Measurements from ENCODE around the gene C1orf94. TPM values are rescaled to one million over a fixed set of nuclear protein-coding genes. Genes with fewer than 3 reads are reported as not detected.
"Not testable (repeated sequence)": the region's sequence is repeated elsewhere in the genome, so short reads cannot be mapped to it uniquely, and the experiment has no call there.

C1orf94 gene
- total and polyA plus RNA-seq, 2 experiments from 2014 or later: not detected

DNA sequence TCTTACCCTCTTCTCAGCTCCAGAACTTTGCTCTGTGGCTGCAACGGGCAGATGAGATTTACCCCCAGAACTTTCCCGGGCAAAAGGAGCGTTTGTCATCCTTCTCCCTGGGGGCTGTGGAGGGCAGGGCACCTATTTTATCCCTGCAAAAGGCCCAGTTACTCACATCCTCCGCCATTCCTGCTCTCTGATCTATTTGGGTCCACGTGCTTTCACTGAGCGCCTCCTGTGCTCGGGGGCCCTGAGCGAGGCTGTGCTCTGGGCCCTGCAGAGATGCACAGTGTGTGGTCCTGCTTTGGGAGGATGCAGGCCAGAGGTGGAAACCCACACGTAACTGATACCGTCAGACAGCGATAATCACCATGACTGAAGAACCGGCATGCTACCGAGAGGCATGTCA, 9.3 kb upstream of the C1orf94 start:
- H3K79me2 ChIP-seq (ENCODE audit: insufficient read depth): peaks cover 16% of the 10 kb centered on the region
- peaks cover 12% of the 10 kb centered on the region for H3K27me3 ChIP-seq (replicated peaks; ENCODE audit: insufficient read depth)
- H4K20me1 ChIP-seq (ENCODE audit: insufficient read depth): no peaks in the 10 kb centered on the region
- no peak for DNase-seq
- TF ChIP-seq EZH2phosphoT487 (IDR thresholded peaks at IDR 0.05; ENCODE audit: insufficient read depth, low read depth): no peak
- no peak for TF ChIP-seq EZH2 (IDR thresholded peaks at IDR 0.05; ENCODE audit: insufficient read depth, poor library complexity, severe bottlenecking)
- no peaks in the 10 kb centered on the region for H3K9me3 ChIP-seq (ENCODE audit: low read depth)
- no peak overlapping the region for H3K9ac ChIP-seq
- no peak overlapping the region for H3K4me3 ChIP-seq
- peaks cover 12% of the 10 kb centered on the region for H3K4me1 ChIP-seq (ENCODE audit: insufficient read depth)
- H3K27ac ChIP-seq: no peak overlapping the region
- no peak overlapping the region for H3K4me2 ChIP-seq (ENCODE audit: unreplicated experiment)
- no peak overlapping the region for H2AFZ ChIP-seq
- no peaks in the 10 kb centered on the region for H3K36me3 ChIP-seq (ENCODE audit: low read depth)
- H3F3A ChIP-seq (ENCODE audit: insufficient read depth): no peaks in the 10 kb centered on the region
- no peaks in the 10 kb centered on the region for H3K9me2 ChIP-seq (ENCODE audit: insufficient read depth)
- 81 to 82% methylated on average over 12 to 13 of the region's 13 CpGs for WGBS, 2 experiments (ENCODE audit: low coverage in 1 of 2, low lambda C conversion rate in 2 of 2, missing lambda C conversion rate in 2 of 2)
- in situ Hi-C loops (cut with MboI): loop anchor here (10.0 kb wide), 1 partner anchor 433 kb away; no protein-coding TSS in a partner anchor

DNA sequence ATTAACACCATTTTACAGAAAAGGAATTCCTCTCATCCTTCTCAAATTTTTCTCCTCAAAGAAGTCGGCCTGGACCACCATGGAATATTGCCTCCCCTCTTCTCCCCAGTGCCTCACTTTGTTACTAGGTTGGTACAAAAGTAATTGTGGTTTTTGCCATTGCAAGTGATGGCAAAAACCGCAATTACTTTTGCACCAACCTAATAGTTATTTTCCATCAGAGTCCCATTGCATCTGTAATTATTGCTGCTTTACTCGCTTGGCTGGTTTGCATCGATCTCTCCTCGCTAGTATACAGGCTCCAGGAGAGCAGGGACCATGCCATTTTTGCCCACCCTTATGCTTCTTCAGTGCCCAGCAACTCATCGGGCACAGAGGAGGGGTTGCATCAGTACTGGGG, 963 bp upstream of the C1orf94 start:
- Histone ChIP-seq H3K79me2 (ENCODE audit: insufficient read depth) (no peaks in the 10 kb centered on the region), H3K9me3 (ENCODE audit: low read depth) (no peaks in the 10 kb centered on the region), H4K20me1 (ENCODE audit: insufficient read depth) (no peaks in the 10 kb centered on the region), H3K4me2 (ENCODE audit: unreplicated experiment) (no peak overlapping the region), H3K27ac (no peak overlapping the region), H3K9me2 (ENCODE audit: insufficient read depth) (no peaks in the 10 kb centered on the region), H3K4me3 (no peak overlapping the region), H2AFZ (no peak overlapping the region), H3K9ac (no peak overlapping the region), H3K36me3 (ENCODE audit: low read depth) (no peaks in the 10 kb centered on the region), H3K27me3 (replicated peaks; ENCODE audit: insufficient read depth) (peaks cover 77% of the 10 kb centered on the region), H3F3A (ENCODE audit: insufficient read depth) (no peaks in the 10 kb centered on the region), H3K4me1 (ENCODE audit: insufficient read depth) (no peaks in the 10 kb centered on the region)
- TF ChIP-seq EZH2phosphoT487 (IDR thresholded peaks at IDR 0.05; ENCODE audit: insufficient read depth, low read depth) (no peak), EZH2 (IDR thresholded peaks at IDR 0.05; ENCODE audit: insufficient read depth, poor library complexity, severe bottlenecking) (no peak)
- no peak for DNase-seq
- in situ Hi-C loops (cut with MboI): no loop called here
- WGBS, 2 experiments (ENCODE audit: low coverage in 1 of 2, low lambda C conversion rate in 2 of 2, missing lambda C conversion rate in 2 of 2): 88 to 90% methylated on average over 6 of the region's 6 CpGs

DNA sequence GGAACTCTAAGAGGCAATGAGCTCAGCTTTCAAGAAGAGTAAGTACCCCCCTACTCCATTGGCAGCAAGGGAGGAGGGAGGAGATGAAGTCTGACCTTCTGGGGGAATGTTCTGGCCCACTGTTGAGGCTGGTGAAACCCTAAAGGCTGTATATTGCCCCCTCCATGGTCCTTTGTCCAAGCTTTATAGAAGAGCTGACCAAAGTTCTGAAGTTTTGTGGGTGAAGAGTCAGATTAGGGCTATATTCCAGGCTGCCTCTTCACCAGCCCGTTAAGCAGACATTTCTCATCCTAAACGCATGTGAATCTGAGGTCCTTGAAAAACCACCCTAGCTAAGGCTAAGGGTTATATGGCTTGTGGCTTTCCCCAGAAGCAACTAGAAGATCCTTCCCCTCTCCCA, 1.4 kb downstream of the C1orf94 start:
- no peak overlapping the region for H3K4me2 ChIP-seq (ENCODE audit: unreplicated experiment)
- H3K9me3 ChIP-seq (ENCODE audit: low read depth): no peaks in the 10 kb centered on the region
- DNase-seq: peak; percentile 24
- in situ Hi-C loops (cut with MboI): no loop called here
- no peak overlapping the region for H3K27ac ChIP-seq
- H3K4me1 ChIP-seq (ENCODE audit: insufficient read depth): no peaks in the 10 kb centered on the region
- H3K9me2 ChIP-seq (ENCODE audit: insufficient read depth): no peaks in the 10 kb centered on the region
- no peaks in the 10 kb centered on the region for H3K36me3 ChIP-seq (ENCODE audit: low read depth)
- no peak overlapping the region for H3K9ac ChIP-seq
- WGBS, 2 experiments (ENCODE audit: low coverage in 1 of 2, low lambda C conversion rate in 2 of 2, missing lambda C conversion rate in 2 of 2): 26 to 31% methylated on average over 2 of the region's 2 CpGs
- no peak overlapping the region for H3K4me3 ChIP-seq
- no peak overlapping the region for H2AFZ ChIP-seq
- H4K20me1 ChIP-seq (ENCODE audit: insufficient read depth): no peaks in the 10 kb centered on the region
- H3K79me2 ChIP-seq (ENCODE audit: insufficient read depth): no peaks in the 10 kb centered on the region
- H3K27me3 ChIP-seq (replicated peaks; ENCODE audit: insufficient read depth): peaks cover 73% of the 10 kb centered on the region
- TF ChIP-seq EZH2 (IDR thresholded peaks at IDR 0.05; ENCODE audit: insufficient read depth, poor library complexity, severe bottlenecking): no peak
- TF ChIP-seq EZH2phosphoT487 (IDR thresholded peaks at IDR 0.05; ENCODE audit: insufficient read depth, low read depth): no peak
- H3F3A ChIP-seq (ENCODE audit: insufficient read depth): no peaks in the 10 kb centered on the region

DNA sequence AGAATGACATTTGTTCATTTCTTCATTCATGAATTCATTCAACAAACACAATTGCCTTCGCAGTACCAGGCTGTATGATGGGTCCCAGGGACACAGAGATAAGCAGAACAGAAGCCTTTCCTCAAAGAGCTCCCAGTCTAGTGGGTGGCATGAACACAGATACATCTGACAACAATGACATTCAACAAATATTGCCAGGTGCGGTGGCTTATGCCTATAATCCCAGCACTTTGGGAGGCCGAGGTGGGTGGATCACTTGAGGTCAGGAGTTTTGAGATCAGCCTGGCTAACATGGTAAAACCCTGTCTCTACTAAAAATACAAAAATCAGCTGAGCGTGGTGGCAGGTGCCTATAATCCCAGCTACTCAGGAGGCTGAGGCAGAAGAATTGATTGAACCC, 6.7 kb downstream of the C1orf94 start:
- in situ Hi-C loops (cut with MboI); H3K36me3 ChIP-seq (ENCODE audit: low read depth); DNase-seq; H3K4me1 ChIP-seq (ENCODE audit: insufficient read depth); H3K4me3 ChIP-seq; H3K9me3 ChIP-seq (ENCODE audit: low read depth); H3K79me2 ChIP-seq (ENCODE audit: insufficient read depth); H4K20me1 ChIP-seq (ENCODE audit: insufficient read depth); H3F3A ChIP-seq (ENCODE audit: insufficient read depth); H3K9me2 ChIP-seq (ENCODE audit: insufficient read depth); H3K4me2 ChIP-seq (ENCODE audit: unreplicated experiment); H3K9ac ChIP-seq; H3K27ac ChIP-seq; H2AFZ ChIP-seq: not testable (repeated sequence)
- H3K27me3 ChIP-seq (replicated peaks; ENCODE audit: insufficient read depth): peaks cover 65% of the 10 kb centered on the region
- 40 to 41% methylated on average over 4 of the region's 4 CpGs for WGBS, 2 experiments (ENCODE audit: low coverage in 1 of 2, low lambda C conversion rate in 2 of 2, missing lambda C conversion rate in 2 of 2)

All from GM23248 (cell line).